ENCODE measurements around the gene RASGRP1. TPM values are rescaled to one million over a fixed set of nuclear protein-coding genes. Genes with fewer than 3 reads are reported as not detected.

RASGRP1 gene
- total RNA-seq, 1 experiment from 2014 or later: 2.8 TPM

- peaks cover 6% of the 10 kb centered on the region for H3K4me1 Mint-ChIP-seq
- DNase-seq (ENCODE audit: low spot score) (no peak), ATAC-seq (no peak)
- no peak overlapping the region for H3K27ac Mint-ChIP-seq
- H3K4me3 Mint-ChIP-seq: no peak overlapping the region
- no peaks in the 10 kb centered on the region for H3K27me3 Mint-ChIP-seq (ENCODE audit: low read depth)
- ChIA-PET CTCF (no interaction called here), POLR2A (no interaction called here)
- no peak for TF ChIP-seq GABPB1 (CRISPR knock-in tag; IDR thresholded peaks at IDR 0.05)
- TF ChIP-seq GRHL2 (CRISPR knock-in tag; IDR thresholded peaks at IDR 0.05; ENCODE audit: insufficient replicate concordance, severe bottlenecking): no peak
- TF ChIP-seq ERG (CRISPR knock-in tag; IDR thresholded peaks at IDR 0.05): no peak
- TF ChIP-seq HMGA2 (CRISPR knock-in tag; IDR thresholded peaks at IDR 0.05): no peak
- TF ChIP-seq E2F5 (CRISPR knock-in tag; IDR thresholded peaks at IDR 0.05): no peak
- no peak for TF ChIP-seq STAT6 (CRISPR knock-in tag; conservative IDR thresholded peaks at IDR 0.05; ENCODE audit: low read depth)
- TF ChIP-seq ZNF532 (CRISPR knock-in tag; IDR thresholded peaks at IDR 0.05; ENCODE audit: borderline replicate concordance): no peak
- TF ChIP-seq TP53 (CRISPR knock-in tag; IDR thresholded peaks at IDR 0.05): no peak
- TF ChIP-seq ZNF416 (CRISPR knock-in tag; IDR thresholded peaks at IDR 0.05): no peak
- TF ChIP-seq HMGXB4 (CRISPR knock-in tag; IDR thresholded peaks at IDR 0.05): no peak
- no peak for TF ChIP-seq CBFB (CRISPR knock-in tag; IDR thresholded peaks at IDR 0.05; ENCODE audit: low read depth)
- H3K36me3 Mint-ChIP-seq: no peaks in the 10 kb centered on the region
- no peaks in the 10 kb centered on the region for H3K9me3 Mint-ChIP-seq
Measured at GRCh38 chr15:38526158-38526557, 38.5 kb downstream of the RASGRP1 start.

- ATAC-seq (no peak), DNase-seq (ENCODE audit: low spot score) (no peak)
- Mint-ChIP-seq H3K9me3 (no peaks in the 10 kb centered on the region), H3K27ac (no peak overlapping the region), H3K4me1 (peaks cover 6% of the 10 kb centered on the region), H3K27me3 (ENCODE audit: low read depth) (no peaks in the 10 kb centered on the region), H3K4me3 (no peak overlapping the region), H3K36me3 (no peaks in the 10 kb centered on the region)
- ChIA-PET CTCF (no interaction called here), POLR2A (no interaction called here)
- TF ChIP-seq ZMAT4 (CRISPR knock-in tag; IDR thresholded peaks at IDR 0.05) (no peak), NFE2L1 (CRISPR knock-in tag; IDR thresholded peaks at IDR 0.05) (no peak), TEAD4 (CRISPR knock-in tag; IDR thresholded peaks at IDR 0.05) (no peak), TCF7 (CRISPR knock-in tag; IDR thresholded peaks at IDR 0.05; ENCODE audit: low read depth) (no peak), JAZF1 (CRISPR knock-in tag; IDR thresholded peaks at IDR 0.05) (no peak), FOXP1 (CRISPR knock-in tag; IDR thresholded peaks at IDR 0.05; ENCODE audit: borderline replicate concordance) (no peak), SMAD4 (CRISPR knock-in tag; IDR thresholded peaks at IDR 0.05) (no peak), IRF1 (CRISPR knock-in tag; IDR thresholded peaks at IDR 0.05) (no peak), SMAD3 (CRISPR knock-in tag; IDR thresholded peaks at IDR 0.05; ENCODE audit: borderline replicate concordance) (no peak), JUN (CRISPR knock-in tag; IDR thresholded peaks at IDR 0.05) (no peak), CTCF (IDR thresholded peaks at IDR 0.05) (no peak), ZNF232 (CRISPR knock-in tag; IDR thresholded peaks at IDR 0.05) (no peak), NFATC4 (CRISPR knock-in tag; IDR thresholded peaks at IDR 0.05) (no peak)
Measured at GRCh38 chr15:38525489-38525888, 39.1 kb downstream of the RASGRP1 start.
